H1 (cell line): ENCODE results near the gene ARHGAP12.
A peak's percentile ranks its signal among the peaks of the same experiment; 100 is the strongest.

Source experiments
- MAFK ChIP-seq: IDR thresholded peaks from 2 replicates; pipeline ENCODE4 v1.6.1; 2012; ENCODE audit warnings: low read depth, mild to moderate bottlenecking, improper control_type of control experiment, low read length
- POLR2A ChIP-seq, 2 experiments: IDR thresholded peaks; 1 replicate in 1 of 2; 2 replicates in 1 of 2; pipeline ENCODE4 v1.6.1; 2011; ENCODE audit warnings: low read depth in 2 of 2, low read length in 2 of 2, mild to moderate bottlenecking in 2 of 2; ENCODE audit errors: control extremely low read depth in 1 of 2
- RAD21 ChIP-seq, 2 experiments: IDR thresholded peaks in 1 of 2; conservative IDR thresholded peaks in 1 of 2; 2 replicates each; pipeline ENCODE4 v1.6.1; 2011; ENCODE audit warnings: low read depth in 2 of 2, low read length in 2 of 2, improper control_type of control experiment in 1 of 2, inconsistent platforms in 1 of 2, mild to moderate bottlenecking in 1 of 2, moderate library complexity in 1 of 2
- TEAD4 ChIP-seq: IDR thresholded peaks from 2 replicates; pipeline ENCODE4 v1.6.1; 2012; ENCODE audit warnings: low read depth, low read length, inconsistent platforms, mixed read lengths

- peak in 1 of 2 experiments; percentile 3; a peak in 1 of 4 replicates for TF ChIP-seq RAD21 (IDR thresholded peaks at IDR 0.05 in 1 of 2, conservative IDR thresholded peaks at IDR 0.05 in 1 of 2; ENCODE audit: low read depth in 2 of 2, low read length in 2 of 2)
- TF ChIP-seq MAFK, result no peak
- TF ChIP-seq POLR2A (IDR thresholded peaks at IDR 0.05; ENCODE audit: control extremely low read depth in 1 of 2, low read depth in 2 of 2, low read length in 2 of 2), result peak; percentile 59 to 92
- 0 out of 2 replicates have a peak, but pooled peaks have one; percentile 1 for TF ChIP-seq TEAD4
These were observed 168.6 kb downstream of the ARHGAP12 start for GRCh38 chr10:31759799-31760626.
